Endothelial cell of umbilical vein (primary cell): ENCODE results near the gene SKP1. TPM values are rescaled to one million over a fixed set of nuclear protein-coding genes. Genes with fewer than 3 reads are reported as not detected.

Experiments used
- BruUV-seq: library from RNA; stranded (reverse); fragments of 400-500 nt; replicated peaks from 2 replicates; lab custom pipeline; 2021; lab: Mats Ljungman, UMichigan
- CTCF ChIA-PET: fragments of 300-600, 350-600 bp; sonication (Branson Sonifier 250); formaldehyde crosslinking; loops from one replicate; lab custom pipeline; 2021; ENCODE audit warnings: antibody characterized with exemption, inconsistent platforms; lab: Charles Lee
- POLR2A ChIA-PET: fragments of 300-600, 350-600 bp; sonication (Branson Sonifier 250); formaldehyde crosslinking; loops from one replicate; lab custom pipeline; 2021; ENCODE audit warnings: antibody characterized with exemption, inconsistent platforms; lab: Charles Lee
- DNase-seq: peaks from one replicate; pipeline ENCODE4 v3.0.0-alpha.2; 2011; ENCODE audit warnings: low read depth, low spot score
- FAIRE-seq: peaks from 2 replicates; lab custom pipeline; 2011; peaks lifted over from hg19 to GRCh38; lab: Jason Lieb, UNC
- H2AFZ ChIP-seq: 2 replicates; pipeline ENCODE4 v1.6.0; 2012; ENCODE audit warnings: low read depth, low read length, control low read depth, inconsistent platforms
- H3K27ac ChIP-seq: 2 replicates; pipeline ENCODE4 v1.5.1; 2011; ENCODE audit warnings: low read depth, mild to moderate bottlenecking, control low read depth, low read length, moderate library complexity; ENCODE audit not compliant: insufficient read depth
- H3K27me3 ChIP-seq, 2 experiments: 2 replicates each; pipeline versions ENCODE4 v1.6.0 to v1.6.1; 2011; ENCODE audit warnings: low read length in 2 of 2, mixed read lengths in 1 of 2; ENCODE audit not compliant: control insufficient read depth in 2 of 2, insufficient read depth in 2 of 2
- H3K36me3 ChIP-seq, 2 experiments: 2 replicates in 1 of 2; 3 replicates in 1 of 2; pipeline ENCODE4 v1.5.1; 2011; ENCODE audit warnings: low read length in 2 of 2, mild to moderate bottlenecking in 1 of 2, moderate library complexity in 1 of 2; ENCODE audit not compliant: control insufficient read depth in 2 of 2, insufficient read depth in 2 of 2; ENCODE audit errors: extremely low read depth in 1 of 2
- H3K4me1 ChIP-seq: 3 replicates; pipeline ENCODE4 v1.5.1; 2011; ENCODE audit warnings: mild to moderate bottlenecking, low read length; ENCODE audit not compliant: control insufficient read depth, insufficient read depth; ENCODE audit errors: extremely low read depth
- H3K4me2 ChIP-seq: 2 replicates; pipeline ENCODE4 v1.6.1; 2011; ENCODE audit warnings: low read length, control low read depth, mixed read lengths; ENCODE audit not compliant: insufficient read depth
- H3K4me3 ChIP-seq, 3 experiments: fragments of 200-600 bp in 1 of 3; sonication (generic), shearing (Covaris generic) in 1 of 3; replicated peaks in 1 of 3; 2 replicates each; pipeline ENCODE4 v1.5.1; 2011 to 2016; ENCODE audit warnings: control low read depth in 3 of 3, low read length in 3 of 3, mild to moderate bottlenecking in 2 of 3, inconsistent platforms in 1 of 3, low read depth in 1 of 3, moderate library complexity in 1 of 3; ENCODE audit not compliant: insufficient read depth in 1 of 3
- H3K79me2 ChIP-seq: 2 replicates; pipeline ENCODE4 v1.6.0; 2012; ENCODE audit warnings: low read length, inconsistent platforms; ENCODE audit not compliant: control insufficient read depth, insufficient read depth
- H3K9ac ChIP-seq: replicated peaks from 2 replicates; pipeline ENCODE3; 2011; ENCODE audit warnings: low read length, control low read depth; ENCODE audit not compliant: insufficient read depth; ENCODE audit errors: extremely low read depth
- H3K9me1 ChIP-seq: replicated peaks from 3 replicates; pipeline ENCODE4 v1.6.0; 2011; ENCODE audit warnings: mild to moderate bottlenecking, low read length; ENCODE audit not compliant: control insufficient read depth, insufficient read depth; ENCODE audit errors: extremely low read depth
- H3K9me3 ChIP-seq: replicated peaks from 2 replicates; pipeline ENCODE4 v1.5.1; 2012; ENCODE audit warnings: low read length, inconsistent platforms; ENCODE audit not compliant: control insufficient read depth, insufficient read depth
- H4K20me1 ChIP-seq: replicated peaks from 2 replicates; pipeline ENCODE3; 2011; ENCODE audit warnings: mild to moderate bottlenecking, low read length; ENCODE audit not compliant: control insufficient read depth, insufficient read depth; ENCODE audit errors: extremely low read depth
- CTCF ChIP-seq, 2 donors: IDR thresholded peaks; 1 replicate in 1 of 2; 2 replicates in 1 of 2; pipeline ENCODE4 v1.5.1; 2011; ENCODE audit warnings: low read length in 2 of 2, mild to moderate bottlenecking in 2 of 2, moderate library complexity in 2 of 2, control low read depth in 1 of 2, inconsistent platforms in 1 of 2, low read depth in 1 of 2; ENCODE audit not compliant: insufficient read depth in 1 of 2; ENCODE audit errors: extremely low read depth in 1 of 2
- EZH2 ChIP-seq: IDR thresholded peaks from 2 replicates; pipeline ENCODE4 v1.6.1; 2012; ENCODE audit warnings: borderline replicate concordance, low read depth, mild to moderate bottlenecking, moderate library complexity, low read length, inconsistent platforms; ENCODE audit not compliant: severe bottlenecking
- FOS ChIP-seq: IDR thresholded peaks from 2 replicates; pipeline ENCODE4 v1.6.1; 2011; ENCODE audit warnings: mild to moderate bottlenecking, low read length, moderate library complexity, borderline replicate concordance; ENCODE audit not compliant: insufficient read depth
- GATA2 ChIP-seq: IDR thresholded peaks from 2 replicates; pipeline ENCODE4 v1.7.0; 2011; ENCODE audit warnings: low read depth, mild to moderate bottlenecking, moderate library complexity, mixed read lengths, low read length; ENCODE audit not compliant: insufficient read length, insufficient read depth
- JUN ChIP-seq: IDR thresholded peaks from 2 replicates; pipeline ENCODE4 v1.6.1; 2011; ENCODE audit warnings: borderline replicate concordance, low read depth; ENCODE audit not compliant: insufficient read length, insufficient read depth
- MAX ChIP-seq: IDR thresholded peaks from 2 replicates; pipeline ENCODE4 v1.6.1; 2011; ENCODE audit not compliant: insufficient read depth, insufficient read length
- MYC ChIP-seq: IDR thresholded peaks from one replicate; pipeline ENCODE4 v1.6.1; 2011; ENCODE audit warnings: mild to moderate bottlenecking, low read depth, low read length
- POLR2A ChIP-seq: IDR thresholded peaks from 2 replicates; pipeline ENCODE4 v1.6.1; 2012; ENCODE audit warnings: low read depth, mild to moderate bottlenecking, control low read depth, low read length
- POLR2AphosphoS5 ChIP-seq: IDR thresholded peaks from 2 replicates; pipeline ENCODE4 v1.6.1; 2012; ENCODE audit warnings: low read depth, mild to moderate bottlenecking, control low read depth, low read length, moderate library complexity; ENCODE audit not compliant: insufficient read depth
- dilution Hi-C: fragments of 300-500 bp; cut with MboI; formaldehyde crosslinking; loops from one replicate; pipeline ENCODE4 v1.15.0; 2019; ENCODE audit warnings: low sequenced_read_pairs; ENCODE audit not compliant: extremely low pct_ligation_motif_present
- intact Hi-C: fragments of 100-400 bp; cut with micrococcal nuclease; formaldehyde crosslinking; loops from one replicate; pipeline ENCODE4 v1.10.0; 2022
- polyA plus RNA-seq, 4 experiments: library from polyadenylated mRNA; depleted of rRNA in 3 of 4; stranded (reverse) in 3 of 4; unstranded in 1 of 4; fragments of >200 nt; gene quantifications; 2 replicates each; pipeline versions ENCODE4 v1.2.1 to v1.2.3, GENCODE V29; 2011 to 2012; ENCODE audit warnings: missing spikeins in 1 of 4
- total RNA-seq: library from RNA; stranded (reverse); gene quantifications from 2 replicates; pipeline ENCODE4 v1.2.3, GENCODE V29; 2021

The SKP1 gene
- total and polyA plus RNA-seq, 2 donors (not counting 3 experiments of a cell fraction or from before 2014, with no cell fraction given) = 214 to 320 TPM

GRCh38 chr5:134127988-134128647 is 48.6 kb downstream of the SKP1 start:
- Histone ChIP-seq H3K4me2 (peak overlapping the region; percentile 14), H3K9me1 (no peaks in the 10 kb centered on the region), H3K9ac (no peak overlapping the region), H3K27ac (peak overlapping the region; percentile 16), H3K4me1 (peaks cover 9% of the 10 kb centered on the region), H3K36me3 (peaks cover 0 to 3% of the 10 kb centered on the region in 2 experiments), H3K4me3 (no peak overlapping the region), H3K9me3 (no peaks in the 10 kb centered on the region), H2AFZ (no peak overlapping the region), H4K20me1 (no peaks in the 10 kb centered on the region), H3K79me2 (no peaks in the 10 kb centered on the region), H3K27me3 (no peaks in the 10 kb centered on the region)
- dilution Hi-C loops = no loop called here
- CTCF ChIA-PET = interaction anchor here (1.2 to 5.6 kb wide), 9 partner anchors 12 to 88 kb away, joined by 4 to 52 read pairs (median 5); no protein-coding TSS in a partner anchor
- no TSS peak for BruUV-seq
- no peak for FAIRE-seq
- DNase-seq = peak; percentile 9
- intact Hi-C loops = no loop called here
- POLR2A ChIA-PET = no interaction called here
- TF ChIP-seq GATA2 (no peak), JUN (no peak), FOS (no peak), POLR2A (no peak), MAX (no peak), POLR2AphosphoS5 (no peak), MYC (no peak), EZH2 (no peak), CTCF (IDR thresholded peaks at IDR 0.05; ENCODE audit: extremely low read depth in 1 of 2, insufficient read depth in 1 of 2, low read depth in 1 of 2, low read length in 2 of 2) (no peak)
